HCT116 (cell line): ENCODE measurements around the gene EML1.

ENCODE experiments used
- EZH2 ChIP-seq: fragments of 200-600 bp; sonication (generic); IDR thresholded peaks from 2 replicates; pipeline ENCODE4 v1.6.1; 2017; ENCODE audit warnings: antibody characterized with exemption, mixed run types
- POLR2A ChIP-seq: IDR thresholded peaks from 2 replicates; pipeline ENCODE4 v1.7.0; 2011; ENCODE audit warnings: borderline replicate concordance; ENCODE audit not compliant: insufficient read depth, insufficient read length; ENCODE audit errors: extremely low read depth
- TF ChIP-seq, protein P1 (sequence below), 3 experiments: fragments of 200-600 bp in 1 of 3; sonication (generic) in 1 of 3; IDR thresholded peaks in 2 of 3; conservative IDR thresholded peaks in 1 of 3; 2 replicates each; pipeline ENCODE4 v1.5.1; 2012 to 2017; ENCODE audit warnings: low read depth in 2 of 3, low read length in 2 of 3, antibody characterized with exemption in 1 of 3, borderline replicate concordance in 1 of 3, control low read depth in 1 of 3, mild to moderate bottlenecking in 1 of 3, mixed read lengths in 1 of 3, mixed run types in 1 of 3, moderate library complexity in 1 of 3; ENCODE audit not compliant: insufficient read depth in 1 of 3
- TF ChIP-seq, protein P2 (sequence below): IDR thresholded peaks from 2 replicates; pipeline ENCODE4 v1.6.1; 2011; ENCODE audit warnings: mild to moderate bottlenecking, low read length, moderate library complexity; ENCODE audit not compliant: insufficient replicate concordance; ENCODE audit errors: extremely low read depth

DNA sequence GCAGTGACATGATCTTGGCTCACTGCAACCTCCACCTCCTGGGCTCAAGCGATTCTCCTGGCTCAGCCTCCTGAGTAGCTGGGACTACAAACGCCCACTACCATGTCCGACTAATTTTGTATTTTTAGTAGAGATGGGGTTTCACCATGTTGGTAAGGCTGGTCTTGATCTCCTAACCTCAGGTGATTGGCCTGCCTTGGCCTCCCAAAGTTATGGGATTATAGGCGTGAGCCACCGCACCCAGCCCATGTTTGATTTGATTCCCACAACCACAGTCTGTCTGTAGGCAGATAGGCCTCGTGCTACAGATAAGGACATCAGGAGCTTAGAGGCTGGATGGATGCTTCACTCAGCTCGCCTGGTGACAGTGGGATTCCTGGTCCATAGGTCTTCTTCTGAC, 23.0 kb downstream of the EML1 start:
- no peak for TF ChIP-seq EZH2
- TF ChIP-seq, protein P1, sequence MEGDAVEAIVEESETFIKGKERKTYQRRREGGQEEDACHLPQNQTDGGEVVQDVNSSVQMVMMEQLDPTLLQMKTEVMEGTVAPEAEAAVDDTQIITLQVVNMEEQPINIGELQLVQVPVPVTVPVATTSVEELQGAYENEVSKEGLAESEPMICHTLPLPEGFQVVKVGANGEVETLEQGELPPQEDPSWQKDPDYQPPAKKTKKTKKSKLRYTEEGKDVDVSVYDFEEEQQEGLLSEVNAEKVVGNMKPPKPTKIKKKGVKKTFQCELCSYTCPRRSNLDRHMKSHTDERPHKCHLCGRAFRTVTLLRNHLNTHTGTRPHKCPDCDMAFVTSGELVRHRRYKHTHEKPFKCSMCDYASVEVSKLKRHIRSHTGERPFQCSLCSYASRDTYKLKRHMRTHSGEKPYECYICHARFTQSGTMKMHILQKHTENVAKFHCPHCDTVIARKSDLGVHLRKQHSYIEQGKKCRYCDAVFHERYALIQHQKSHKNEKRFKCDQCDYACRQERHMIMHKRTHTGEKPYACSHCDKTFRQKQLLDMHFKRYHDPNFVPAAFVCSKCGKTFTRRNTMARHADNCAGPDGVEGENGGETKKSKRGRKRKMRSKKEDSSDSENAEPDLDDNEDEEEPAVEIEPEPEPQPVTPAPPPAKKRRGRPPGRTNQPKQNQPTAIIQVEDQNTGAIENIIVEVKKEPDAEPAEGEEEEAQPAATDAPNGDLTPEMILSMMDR (IDR thresholded peaks at IDR 0.05 in 2 of 3, conservative IDR thresholded peaks at IDR 0.05 in 1 of 3; ENCODE audit: borderline replicate concordance in 1 of 3, insufficient read depth in 1 of 3, low read depth in 2 of 3, low read length in 2 of 3) = no peak
- no peak for TF ChIP-seq POLR2A
- TF ChIP-seq, protein P2, sequence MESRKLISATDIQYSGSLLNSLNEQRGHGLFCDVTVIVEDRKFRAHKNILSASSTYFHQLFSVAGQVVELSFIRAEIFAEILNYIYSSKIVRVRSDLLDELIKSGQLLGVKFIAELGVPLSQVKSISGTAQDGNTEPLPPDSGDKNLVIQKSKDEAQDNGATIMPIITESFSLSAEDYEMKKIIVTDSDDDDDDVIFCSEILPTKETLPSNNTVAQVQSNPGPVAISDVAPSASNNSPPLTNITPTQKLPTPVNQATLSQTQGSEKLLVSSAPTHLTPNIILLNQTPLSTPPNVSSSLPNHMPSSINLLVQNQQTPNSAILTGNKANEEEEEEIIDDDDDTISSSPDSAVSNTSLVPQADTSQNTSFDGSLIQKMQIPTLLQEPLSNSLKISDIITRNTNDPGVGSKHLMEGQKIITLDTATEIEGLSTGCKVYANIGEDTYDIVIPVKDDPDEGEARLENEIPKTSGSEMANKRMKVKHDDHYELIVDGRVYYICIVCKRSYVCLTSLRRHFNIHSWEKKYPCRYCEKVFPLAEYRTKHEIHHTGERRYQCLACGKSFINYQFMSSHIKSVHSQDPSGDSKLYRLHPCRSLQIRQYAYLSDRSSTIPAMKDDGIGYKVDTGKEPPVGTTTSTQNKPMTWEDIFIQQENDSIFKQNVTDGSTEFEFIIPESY = no peak
